MV-4-11 (cell line): ENCODE results near the gene VGLL1.
A peak's percentile ranks its signal among the peaks of the same experiment; 100 is the strongest.

Experiments
- DNase-seq: peaks from one replicate; lab custom pipeline; 2025; lab: John Stamatoyannopoulos, UW

The VGLL1 gene, protein sequence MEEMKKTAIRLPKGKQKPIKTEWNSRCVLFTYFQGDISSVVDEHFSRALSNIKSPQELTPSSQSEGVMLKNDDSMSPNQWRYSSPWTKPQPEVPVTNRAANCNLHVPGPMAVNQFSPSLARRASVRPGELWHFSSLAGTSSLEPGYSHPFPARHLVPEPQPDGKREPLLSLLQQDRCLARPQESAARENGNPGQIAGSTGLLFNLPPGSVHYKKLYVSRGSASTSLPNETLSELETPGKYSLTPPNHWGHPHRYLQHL

DNA sequence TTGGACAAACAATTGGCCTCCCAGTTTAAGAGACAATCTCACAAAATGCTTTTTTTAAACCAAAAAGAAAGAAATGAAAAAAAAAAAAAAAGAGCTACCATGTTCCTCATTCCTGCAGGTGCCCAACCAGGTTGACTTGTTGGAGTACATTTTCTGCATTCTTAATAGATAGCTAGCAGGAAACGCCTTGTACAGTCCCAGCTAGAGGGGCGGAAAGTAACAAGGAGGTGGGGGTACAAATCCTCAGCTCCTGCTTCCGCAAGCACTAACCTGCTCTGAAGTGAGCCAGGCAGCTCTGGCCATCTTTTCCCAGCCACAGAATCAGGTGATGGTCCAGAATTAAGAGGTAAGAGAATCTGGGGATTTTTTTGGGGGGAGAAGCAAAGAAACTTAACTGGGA, at the start of gene VGLL1:
Gene VGLL1 (plus strand): TSS at position 265 of the 400 bp plus-strand sequence. CDS start 3,806 bp downstream, outside the sequence.
- no peak for DNase-seq

DNA sequence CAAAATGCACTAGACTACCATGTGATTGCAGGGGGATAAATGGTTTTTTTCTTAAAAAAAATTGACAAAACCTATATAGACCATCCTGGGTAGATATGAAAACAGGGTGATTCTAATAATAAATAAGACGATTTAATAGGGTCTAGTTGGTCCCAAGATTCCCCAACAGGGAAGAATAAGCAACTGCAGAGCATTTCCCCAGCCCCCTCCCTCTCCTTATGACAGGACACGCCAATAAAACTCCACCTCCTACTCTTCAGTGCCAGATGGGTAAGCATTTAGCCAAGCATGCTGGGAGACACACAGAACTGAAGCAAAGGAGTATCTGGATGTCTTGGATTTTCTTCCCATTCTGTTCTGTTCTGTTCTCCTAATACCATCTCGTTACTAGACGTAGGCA, 44.4 kb upstream of the VGLL1 start, which contains the start of gene BRS3:
Gene BRS3 (plus strand): TSS at position 301 of the 400 bp plus-strand sequence. CDS start 168 bp downstream, outside the sequence.
- no peak for DNase-seq

DNA sequence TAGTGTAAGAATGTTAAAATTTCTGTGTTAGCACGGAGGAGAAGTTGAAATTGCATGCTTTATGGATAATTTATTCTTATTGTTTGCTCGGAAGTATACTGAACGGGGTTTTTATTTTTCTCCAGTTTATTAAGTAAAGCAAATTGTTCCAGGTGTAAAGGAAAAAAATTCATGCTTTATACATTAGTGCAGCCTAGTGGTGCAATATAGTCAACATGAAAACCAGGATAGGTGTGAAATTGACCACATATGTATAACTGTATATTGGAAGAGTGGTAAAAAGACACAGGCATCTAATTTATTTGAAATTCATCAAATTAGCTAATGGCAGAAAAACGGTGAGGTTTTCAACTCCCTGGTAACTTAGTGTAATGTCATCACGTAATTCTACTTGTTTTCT, 43.3 kb upstream of the VGLL1 start:
- DNase-seq: no peak

DNA sequence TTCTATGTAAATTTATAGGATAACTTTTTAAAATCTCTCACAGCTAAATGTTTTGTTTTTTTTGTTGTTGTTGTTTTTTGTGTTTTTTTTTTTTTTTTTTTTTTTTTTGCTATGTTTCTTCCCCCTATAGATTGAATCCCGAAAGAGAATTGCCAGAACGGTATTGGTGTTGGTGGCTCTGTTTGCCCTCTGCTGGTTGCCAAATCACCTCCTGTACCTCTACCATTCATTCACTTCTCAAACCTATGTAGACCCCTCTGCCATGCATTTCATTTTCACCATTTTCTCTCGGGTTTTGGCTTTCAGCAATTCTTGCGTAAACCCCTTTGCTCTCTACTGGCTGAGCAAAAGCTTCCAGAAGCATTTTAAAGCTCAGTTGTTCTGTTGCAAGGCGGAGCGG, 40.2 kb upstream of the VGLL1 start:
- DNase-seq: no peak

DNA sequence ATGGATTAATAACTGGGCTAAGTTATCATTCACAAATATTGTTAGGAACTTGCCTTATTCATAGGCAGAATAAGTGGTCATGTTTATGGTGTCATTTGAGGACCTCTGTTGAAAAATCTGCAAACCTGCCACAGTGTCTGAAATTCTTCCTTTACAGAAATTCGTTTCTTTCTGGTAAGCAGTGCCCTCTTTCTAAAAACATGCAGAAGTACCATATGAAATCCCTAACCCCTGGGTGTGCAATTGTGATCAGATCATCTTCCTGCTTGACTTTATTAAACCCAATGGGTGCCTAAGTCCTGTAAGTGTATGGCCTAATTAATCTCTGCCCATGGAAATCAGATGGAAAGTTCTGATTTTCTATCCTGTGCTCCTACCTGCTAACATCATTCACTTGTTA, 39.0 kb upstream of the VGLL1 start:
- DNase-seq: peak; percentile 42

DNA sequence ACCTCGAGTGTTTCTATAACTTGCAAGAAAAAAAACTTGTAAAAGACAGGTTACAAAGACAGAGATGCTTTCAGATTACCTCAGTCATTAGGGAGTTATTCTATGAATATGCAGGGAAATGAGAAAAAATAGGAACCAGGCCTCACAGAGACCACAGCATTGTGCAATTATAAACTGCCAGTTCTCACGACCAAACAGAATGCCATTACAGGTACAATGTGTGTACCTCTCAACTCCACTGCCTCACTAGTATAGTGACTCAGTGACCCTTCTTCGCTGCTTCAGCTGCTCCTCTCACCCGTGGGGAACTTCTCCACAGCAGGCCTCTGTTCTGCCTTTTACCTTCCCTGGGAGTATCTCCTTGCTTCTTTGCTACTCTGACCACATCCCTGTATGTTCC, 37.0 kb upstream of the VGLL1 start:
- peak; percentile 66 for DNase-seq

DNA sequence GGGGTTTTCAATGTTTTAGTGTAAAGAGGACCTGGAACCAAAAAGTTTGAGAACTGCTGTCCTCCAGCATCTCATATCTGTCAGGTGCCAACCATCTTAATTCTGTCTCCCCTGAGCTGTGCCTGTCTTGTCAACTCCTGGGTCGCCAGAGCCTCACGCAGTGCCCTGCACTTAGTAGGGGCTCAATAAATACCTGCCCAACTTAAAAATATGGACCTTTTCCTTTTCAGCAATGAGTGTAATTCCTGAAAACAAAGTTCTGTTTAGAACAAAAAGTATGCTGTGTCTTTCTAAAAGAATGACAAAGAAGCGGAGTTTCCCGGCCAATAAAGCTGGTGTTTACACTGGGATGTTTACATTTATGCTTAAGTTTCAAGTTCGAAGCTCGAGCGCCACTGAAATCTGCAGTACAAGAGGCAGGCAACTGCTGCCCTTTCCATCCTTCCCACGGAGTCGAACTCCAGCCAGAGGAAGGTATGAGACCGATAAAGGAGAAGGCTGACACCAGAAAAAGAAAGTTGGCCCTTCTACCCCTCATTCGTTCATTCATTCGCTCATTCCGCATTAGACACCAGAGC, 35.7 kb upstream of the VGLL1 start:
- no peak for DNase-seq

DNA sequence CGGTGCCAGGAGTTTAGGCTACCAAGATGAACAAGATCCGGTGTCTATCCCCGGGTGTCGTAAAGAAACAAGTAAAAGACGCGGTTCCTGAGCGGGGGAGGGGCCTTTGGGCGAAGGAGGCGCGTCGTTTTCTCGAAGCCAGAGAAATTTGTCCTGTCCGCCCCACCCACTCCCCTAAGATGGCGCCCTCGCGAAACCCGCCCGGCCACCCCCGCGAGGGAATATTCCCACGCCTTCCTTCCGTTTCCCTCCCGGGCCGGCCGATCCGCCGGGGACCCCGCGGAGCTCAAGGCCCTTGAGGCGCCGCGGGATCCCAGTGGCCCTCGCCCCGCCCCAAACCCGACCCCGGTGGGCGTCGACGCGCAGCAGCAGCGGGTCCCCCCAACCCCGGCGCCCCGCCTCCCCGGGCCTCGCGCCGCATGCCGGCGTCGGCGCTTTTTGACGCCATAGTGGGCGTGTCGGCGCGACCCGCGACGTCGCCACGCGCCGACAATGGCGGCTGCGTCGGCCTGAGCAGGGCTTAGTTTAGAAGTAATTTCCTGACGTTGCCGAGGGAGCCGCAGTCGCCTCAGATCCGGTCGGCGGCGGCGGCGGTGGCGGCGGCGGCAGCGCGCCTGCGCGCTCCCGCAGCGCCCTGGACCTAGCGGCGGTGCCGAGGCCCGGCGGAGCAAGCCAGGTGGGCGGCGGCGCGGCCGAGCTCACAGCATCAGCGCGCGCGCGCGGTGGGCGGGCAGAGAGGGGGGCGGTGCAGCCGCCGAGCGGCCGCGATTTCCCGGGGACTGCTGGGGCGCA, 35.1 kb upstream of the VGLL1 start:
- DNase-seq: peak; percentile 87

DNA sequence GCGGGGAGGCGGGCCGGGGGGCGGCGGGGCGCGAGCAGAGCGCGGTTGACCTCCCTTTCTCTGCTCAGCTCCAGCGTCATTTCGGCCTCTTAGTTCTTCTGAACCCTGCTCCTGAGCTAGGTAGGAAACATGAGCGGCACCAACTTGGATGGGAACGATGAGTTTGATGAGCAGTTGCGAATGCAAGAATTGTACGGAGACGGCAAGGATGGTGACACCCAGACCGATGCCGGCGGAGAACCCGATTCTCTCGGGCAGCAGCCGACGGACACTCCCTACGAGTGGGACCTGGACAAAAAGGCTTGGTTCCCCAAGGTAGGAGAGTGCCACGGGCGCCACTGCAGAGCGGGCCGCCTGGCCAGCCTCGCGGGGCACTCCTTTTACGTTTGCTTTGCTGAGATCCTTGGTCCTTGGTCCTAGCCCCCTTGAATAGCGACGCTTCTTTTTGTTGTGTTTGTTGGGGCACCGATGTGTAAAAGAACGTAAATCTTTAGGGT, 34.4 kb upstream of the VGLL1 start, which contains the start of gene HTATSF1:
Gene HTATSF1 (plus strand): TSS at position 37 of the 497 bp plus-strand sequence. CDS start 93 bp downstream, at position 130.
- DNase-seq: no peak

DNA sequence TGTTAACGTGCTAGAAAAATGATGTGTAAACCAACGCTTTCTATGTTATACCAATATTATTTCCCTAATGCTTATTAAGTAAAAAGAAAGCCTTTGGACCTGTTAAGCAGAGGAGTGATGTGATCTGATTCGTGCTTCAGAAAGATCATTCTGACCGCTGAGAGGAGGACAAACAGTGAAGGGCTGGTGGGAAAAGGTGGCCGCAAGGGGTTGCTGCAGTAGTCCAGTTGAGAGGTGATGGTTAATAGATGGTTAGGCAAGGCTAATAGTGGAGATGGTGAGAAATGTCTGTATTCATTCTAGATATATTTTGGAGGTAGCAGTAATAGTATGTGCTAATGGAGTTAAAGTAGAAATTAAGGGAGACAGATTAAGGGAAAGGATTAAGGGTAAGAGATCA, 12.9 kb upstream of the VGLL1 start:
- no peak for DNase-seq

DNA sequence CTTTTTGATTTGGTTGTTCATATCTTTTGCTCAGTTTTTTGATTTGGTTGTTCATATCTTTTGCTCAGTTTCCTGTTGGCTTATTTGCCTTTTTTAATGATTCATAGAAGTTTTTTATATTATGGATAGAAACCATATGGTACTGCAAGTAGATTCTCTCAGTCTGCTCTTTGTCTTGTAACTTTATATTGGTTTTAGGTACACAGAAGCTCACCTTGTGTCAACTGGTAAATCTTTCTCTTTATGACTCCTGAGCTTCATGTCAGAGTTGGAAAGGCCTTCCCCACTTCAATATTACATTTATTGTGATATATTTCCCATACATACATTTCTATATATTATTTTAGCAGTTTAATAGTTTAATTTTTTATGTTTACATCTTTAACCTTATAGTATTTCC, 8.2 kb upstream of the VGLL1 start:
- no peak for DNase-seq

DNA sequence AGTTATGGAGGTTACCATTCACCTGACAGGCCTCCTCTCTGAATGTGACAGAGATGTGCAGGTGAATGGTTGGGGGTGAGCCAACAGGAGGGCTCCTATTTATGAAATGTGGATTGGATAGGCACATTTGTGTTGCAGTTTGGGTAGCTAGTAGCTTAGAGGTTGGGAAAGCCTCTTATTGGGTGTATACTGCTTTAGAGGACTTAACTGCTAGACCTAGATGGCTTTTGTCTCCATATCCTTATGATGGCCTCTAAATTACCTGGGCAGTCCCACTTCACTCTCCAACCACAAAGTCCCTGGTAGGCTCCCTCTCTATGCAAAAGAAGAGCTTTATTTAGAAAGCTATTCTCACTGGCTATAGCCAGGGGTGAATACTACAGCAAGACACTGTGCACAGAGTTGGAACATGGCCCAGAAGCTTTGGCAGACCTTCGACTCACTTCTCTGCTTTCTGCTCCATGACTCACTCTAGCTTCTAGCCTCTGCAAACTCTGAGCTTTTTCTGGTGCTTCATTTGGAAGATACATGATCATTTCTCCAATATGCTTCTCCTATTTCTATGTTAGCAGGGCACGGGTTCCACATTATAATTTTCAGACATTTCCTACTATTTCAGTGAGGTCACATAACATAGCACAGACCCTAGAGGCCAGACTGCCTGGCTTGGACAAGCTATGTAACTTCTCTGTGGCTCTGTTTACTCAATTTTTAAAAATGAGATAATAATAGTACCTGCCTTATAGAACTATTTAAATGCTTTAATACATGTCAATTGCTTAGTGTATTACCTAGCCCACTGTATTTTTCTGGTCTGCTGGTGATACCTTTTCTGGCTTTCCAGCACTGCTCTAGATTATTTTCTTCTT, 6.0 kb upstream of the VGLL1 start:
- peak; percentile 6 for DNase-seq

DNA sequence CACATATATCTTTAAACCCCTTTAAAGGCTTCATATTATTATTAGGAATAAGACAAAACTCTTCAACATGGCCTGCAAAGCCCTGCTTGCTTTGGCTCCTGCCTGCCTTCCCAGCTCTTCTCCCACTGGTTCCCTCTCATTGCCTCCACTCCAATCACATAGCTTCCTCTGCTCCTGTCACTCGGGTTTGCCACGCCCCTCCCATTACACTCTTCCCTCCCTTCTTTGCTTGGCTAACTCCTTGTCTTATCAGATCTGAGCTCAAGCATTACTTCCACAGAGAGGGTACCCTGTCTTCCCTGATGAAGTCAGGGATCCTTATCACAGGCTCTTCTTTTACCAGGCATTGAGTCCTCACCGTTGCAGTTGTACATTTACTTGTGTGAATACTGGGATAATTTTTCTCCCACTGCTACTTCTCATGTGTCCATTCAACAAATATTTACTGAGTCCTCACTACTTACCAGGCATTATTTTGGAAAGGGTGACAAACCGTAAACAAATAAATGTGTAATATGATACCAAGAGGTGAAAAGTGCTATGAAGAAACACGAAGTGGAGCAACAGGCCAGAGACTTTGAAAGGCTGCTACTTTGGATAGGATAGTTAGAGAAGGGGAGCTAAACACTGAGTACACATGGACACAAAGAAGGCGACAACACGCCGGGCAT, 3.2 kb upstream of the VGLL1 start:
- DNase-seq: no peak

DNA sequence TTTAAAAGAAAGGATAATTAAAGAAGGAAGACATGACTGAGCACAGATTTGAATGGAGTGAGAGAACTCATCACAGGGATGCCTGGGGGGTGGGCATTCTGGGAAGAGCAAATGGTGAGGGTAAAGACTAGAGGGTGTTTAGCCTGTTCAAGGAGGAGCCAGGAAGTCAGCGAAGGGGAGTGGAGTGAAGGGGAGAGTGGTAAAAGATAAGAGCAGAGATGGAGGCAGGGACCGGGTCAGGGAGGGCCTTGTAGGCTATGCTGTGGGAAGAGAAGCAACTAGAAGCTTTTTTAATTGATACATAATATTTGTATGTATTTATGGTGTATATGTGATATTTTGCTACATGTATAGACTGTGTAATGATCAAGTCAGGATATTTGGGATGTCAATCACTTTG, 2.2 kb upstream of the VGLL1 start:
- DNase-seq: no peak

DNA sequence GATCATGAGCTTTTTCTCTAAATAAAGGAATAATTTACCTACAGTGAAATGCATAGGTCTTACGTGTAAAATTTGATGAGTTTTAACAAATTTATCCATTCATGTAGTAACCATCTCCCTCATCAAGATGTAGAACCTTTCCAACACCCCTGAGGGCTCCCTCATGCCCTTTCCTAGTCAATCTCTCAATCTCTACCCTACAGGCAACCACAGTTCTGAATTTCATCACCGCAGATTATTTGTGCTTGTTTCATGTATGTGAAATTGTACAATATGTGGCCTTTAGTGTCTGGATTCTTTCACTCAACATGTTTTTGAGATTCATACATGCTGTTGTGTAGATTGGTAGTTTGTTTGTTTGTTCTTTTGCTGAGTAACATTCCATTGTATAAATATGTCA, 2.1 kb downstream of the VGLL1 start:
- DNase-seq: no peak

DNA sequence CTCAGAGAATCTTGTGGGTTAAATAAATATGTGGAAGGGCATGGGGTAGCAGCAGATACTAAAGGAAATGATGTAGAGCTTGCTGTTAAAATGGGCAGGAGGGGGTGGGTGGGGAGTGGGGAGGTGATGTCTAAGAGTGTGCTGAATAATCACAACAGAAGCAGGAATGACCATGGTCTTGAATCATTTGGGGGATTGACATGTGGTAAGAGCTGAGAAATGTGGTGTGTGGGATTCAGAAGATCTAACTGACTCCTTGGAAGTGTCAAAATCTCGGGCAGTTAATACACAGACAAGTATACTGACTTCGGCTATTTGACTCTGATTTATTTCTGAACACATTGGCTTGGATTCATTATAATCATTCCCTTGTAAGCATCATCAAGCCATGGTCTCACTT, 6.8 kb downstream of the VGLL1 start:
- no peak for DNase-seq

DNA sequence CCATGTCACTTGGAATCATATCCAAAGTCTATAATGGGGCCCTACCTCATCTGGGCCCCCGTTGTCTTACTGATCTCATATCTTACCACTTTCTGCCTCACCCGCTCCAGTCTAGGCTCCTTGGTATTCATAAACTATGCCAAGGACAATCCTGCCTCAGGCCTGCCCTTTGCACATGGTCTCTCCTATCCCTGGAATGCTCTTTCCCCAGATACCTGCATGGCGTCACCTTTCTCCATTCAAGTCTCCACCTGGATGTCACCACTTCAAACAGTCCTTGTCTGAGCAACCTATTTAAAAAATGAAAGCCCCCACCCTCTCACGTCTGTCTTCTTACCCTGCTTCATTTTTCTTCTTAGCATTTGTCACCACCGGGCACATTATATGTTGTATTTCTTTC, 8.2 kb downstream of the VGLL1 start:
- DNase-seq: no peak

DNA sequence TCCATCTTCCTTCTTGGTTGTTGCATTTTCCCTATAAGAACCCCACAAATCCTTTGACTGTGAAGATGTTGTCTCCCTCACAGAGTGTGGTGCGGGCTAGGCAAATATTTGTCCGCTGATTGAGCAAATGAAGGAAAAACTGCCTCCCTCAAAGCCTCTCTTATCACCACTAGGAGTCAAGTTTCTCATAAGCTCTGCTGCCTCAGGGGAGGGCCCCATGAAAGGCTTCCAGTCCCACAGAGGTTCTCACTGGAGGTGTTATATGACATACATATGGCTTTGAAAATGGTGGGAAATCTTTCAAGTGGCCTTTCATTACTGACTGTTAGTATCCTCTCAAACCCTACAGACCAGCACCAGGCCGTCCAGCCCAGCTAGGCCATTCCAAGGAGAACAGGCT, 9.3 kb downstream of the VGLL1 start:
- no peak for DNase-seq

DNA sequence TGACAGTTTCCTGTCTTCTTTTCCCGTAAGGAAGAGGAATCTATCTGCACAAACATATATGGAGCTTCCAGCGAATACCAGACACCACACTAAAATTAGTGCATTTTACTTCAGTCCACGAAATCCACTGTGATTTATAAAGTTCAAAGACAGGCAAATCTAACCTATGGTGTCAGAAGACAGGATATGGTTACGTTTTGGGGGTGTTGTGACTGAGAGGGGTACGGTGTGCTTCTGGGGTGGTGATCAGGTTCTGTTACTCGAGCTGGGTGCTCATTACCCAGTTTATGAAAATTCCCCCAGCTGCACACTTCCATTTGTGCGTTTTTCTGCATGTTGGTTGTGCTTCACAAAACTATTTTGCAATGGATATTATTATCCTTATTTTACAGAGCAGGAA, 10.3 kb downstream of the VGLL1 start:
- no peak for DNase-seq

DNA sequence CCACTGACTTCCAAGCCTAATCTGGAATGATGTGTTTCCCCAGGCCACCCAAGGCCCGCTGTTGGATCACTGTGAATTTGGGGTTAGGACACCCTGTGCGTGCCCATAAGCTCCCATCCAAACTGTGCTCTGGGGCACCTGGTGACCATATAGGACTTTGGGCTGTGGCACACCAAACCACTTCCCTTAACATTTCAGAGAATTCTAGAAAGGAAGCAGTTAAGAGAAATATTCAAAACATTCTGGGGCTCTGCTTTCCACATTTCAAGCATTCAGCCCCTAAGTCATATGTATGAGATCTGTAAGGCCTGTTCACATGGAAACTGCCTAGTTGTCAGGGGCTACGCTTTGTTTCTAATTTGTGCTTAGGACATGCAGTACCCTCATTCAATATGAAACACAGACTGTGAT, 14.4 kb downstream of the VGLL1 start:
- peak; percentile 45 for DNase-seq

DNA sequence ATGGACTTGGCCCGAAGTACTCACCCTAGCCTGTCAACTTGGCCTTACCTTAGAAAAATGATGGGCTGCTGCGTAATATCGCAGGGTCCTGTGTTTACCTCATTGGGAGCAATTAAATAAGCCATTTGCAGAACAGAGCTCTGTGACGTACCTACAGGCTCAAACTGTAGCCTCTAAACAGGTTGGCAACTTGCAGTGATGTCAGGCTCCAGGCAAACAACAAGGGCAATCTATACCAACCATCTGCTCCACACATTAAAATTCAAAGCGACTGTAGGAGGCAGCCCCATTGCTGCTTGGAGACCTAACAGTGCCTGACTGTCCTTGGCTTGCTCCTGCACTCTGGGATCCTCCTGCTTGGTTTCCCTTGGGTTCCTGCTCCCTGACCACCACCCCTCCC, 17.2 kb downstream of the VGLL1 start:
- no peak for DNase-seq
